ENCODE measurements around the gene FOXO3. TPM values are rescaled to one million over a fixed set of nuclear protein-coding genes. Genes with fewer than 3 reads are reported as not detected.
"Not testable (repeated sequence)": the region's sequence is repeated elsewhere in the genome, so short reads cannot be mapped to it uniquely, and the experiment has no call there.

Gene FOXO3
- total RNA-seq, 1 donor from 2014 or later: 91.5 TPM

- no peak for TF ChIP-seq CTCF (IDR thresholded peaks at IDR 0.05)
- Histone ChIP-seq H3K4me1 (peaks cover 6 to 45% of the 10 kb centered on the region in 2 donors), H3K27me3 (no peaks in the 10 kb centered on the region), H3K4me3 (no peak overlapping the region), H3K9me3 (no peaks in the 10 kb centered on the region), H3K36me3 (peaks cover 8 to 25% of the 10 kb centered on the region in 2 donors), H3K27ac (no peak overlapping the region)
- DNase-seq (ENCODE audit: low spot score in 2 of 2): no peak
- intact Hi-C loops (cut with DNase I): no loop called here
Observed at GRCh38 chr6:108661982-108662381, 101.3 kb downstream of the FOXO3 start.

- intact Hi-C loops (cut with DNase I): no loop called here
- Histone ChIP-seq H3K9me3 (no peaks in the 10 kb centered on the region), H3K27me3 (no peaks in the 10 kb centered on the region), H3K27ac (no peak overlapping the region), H3K4me1 (peaks cover under 1 to 46% of the 10 kb centered on the region in 2 donors), H3K36me3 (peaks cover 8 to 25% of the 10 kb centered on the region in 2 donors), H3K4me3 (no peak overlapping the region)
- DNase-seq (ENCODE audit: low spot score in 2 of 2): no peak
- TF ChIP-seq CTCF (IDR thresholded peaks at IDR 0.05): no peak
Observed at GRCh38 chr6:108662702-108663101, 102.0 kb downstream of the FOXO3 start.

- Histone ChIP-seq H3K36me3 (peaks cover 13 to 33% of the 10 kb centered on the region in 2 donors), H3K4me1 (peaks cover 3 to 46% of the 10 kb centered on the region in 2 donors)
- DNase-seq (ENCODE audit: low spot score in 2 of 2); H3K27ac ChIP-seq; H3K4me3 ChIP-seq; intact Hi-C loops (cut with DNase I); H3K9me3 ChIP-seq; H3K27me3 ChIP-seq: not testable (repeated sequence)
Observed at GRCh38 chr6:108663494-108664064, 102.9 kb downstream of the FOXO3 start.

GRCh38 chr6:108665495-108666196 is 104.9 kb downstream of the FOXO3 start:
- intact Hi-C loops (cut with DNase I): no loop called here
- Histone ChIP-seq H3K4me3 (no peak overlapping the region), H3K4me1 (peaks cover 3 to 52% of the 10 kb centered on the region in 2 donors)

GRCh38 chr6:108666656-108667260 is 106.0 kb downstream of the FOXO3 start:
- TF ChIP-seq CTCF (IDR thresholded peaks at IDR 0.05): no peak
- no peaks in the 10 kb centered on the region for H3K27me3 ChIP-seq
- H3K4me1 ChIP-seq: peaks cover 5 to 59% of the 10 kb centered on the region in 2 donors
- DNase-seq (ENCODE audit: low spot score in 2 of 2): no peak
- no peak overlapping the region for H3K4me3 ChIP-seq
- intact Hi-C loops (cut with DNase I): no loop called here
- no peak overlapping the region for H3K27ac ChIP-seq
- H3K9me3 ChIP-seq: no peaks in the 10 kb centered on the region
- peaks cover 14 to 40% of the 10 kb centered on the region in 2 donors for H3K36me3 ChIP-seq

More at GRCh38 chr6:108665495-108666196, 104.9 kb downstream of the FOXO3 start:
- no peak for DNase-seq (ENCODE audit: low spot score in 2 of 2)
- Histone ChIP-seq H3K27me3 (no peaks in the 10 kb centered on the region), H3K27ac (no peak overlapping the region), H3K9me3 (no peaks in the 10 kb centered on the region), H3K36me3 (peaks cover 14 to 40% of the 10 kb centered on the region in 2 donors)
- no peak for TF ChIP-seq CTCF (IDR thresholded peaks at IDR 0.05)

- peaks cover 14 to 40% of the 10 kb centered on the region in 2 donors for H3K36me3 ChIP-seq
- H3K4me1 ChIP-seq: peaks cover 5 to 59% of the 10 kb centered on the region in 2 donors
- no peak for DNase-seq (ENCODE audit: low spot score in 2 of 2)
- no peaks in the 10 kb centered on the region for H3K27me3 ChIP-seq
- H3K9me3 ChIP-seq: no peaks in the 10 kb centered on the region
- intact Hi-C loops (cut with DNase I): no loop called here
- H3K4me3 ChIP-seq: peak overlapping the region in 1 of 2 donors; percentile 17
- no peak for TF ChIP-seq CTCF (IDR thresholded peaks at IDR 0.05)
- no peak overlapping the region for H3K27ac ChIP-seq
Observed at GRCh38 chr6:108667993-108668392, 107.3 kb downstream of the FOXO3 start.
